Transverse colon (tissue), 4 donors: ENCODE data around the gene NECTIN2. TPM values are rescaled to one million over a fixed set of nuclear protein-coding genes. Genes with fewer than 3 reads are reported as not detected.
"Not testable (repeated sequence)": the region's sequence is repeated elsewhere in the genome, so short reads cannot be mapped to it uniquely, and the experiment has no call there.

Experiments used
- DNase-seq: peaks from one replicate; pipeline ENCODE4 v3.0.0-alpha.2; 2019
- H3K27ac ChIP-seq, 4 donors: fragments of 200-600 bp; sonication (generic); 2 replicates each; pipeline ENCODE4 v1.5.1; 2016 to 2018; ENCODE audit warnings: inconsistent platforms in 4 of 4
- H3K27me3 ChIP-seq: fragments of 200-600 bp; sonication (generic); 2 replicates; pipeline ENCODE4 v1.5.1; 2017; ENCODE audit warnings: inconsistent platforms
- H3K36me3 ChIP-seq, 4 donors: fragments of 200-600 bp; sonication (generic); 2 replicates each; pipeline ENCODE4 v1.5.1; 2017 to 2019; ENCODE audit warnings: inconsistent platforms in 4 of 4
- H3K4me1 ChIP-seq, 4 donors: fragments of 200-600 bp; sonication (generic); 2 replicates each; pipeline ENCODE4 v1.5.1; 2017 to 2020; ENCODE audit warnings: inconsistent platforms in 4 of 4
- H3K4me3 ChIP-seq, 4 donors: fragments of 200-600 bp; sonication (generic); 1 replicate in 1 of 4; 2 replicates in 3 of 4; pipeline versions ENCODE4 v1.5.1 to v1.6.1; 2017 to 2019; ENCODE audit warnings: inconsistent platforms in 4 of 4
- H3K9me3 ChIP-seq, 2 donors: fragments of 200-600 bp; sonication (generic); 2 replicates each; pipeline ENCODE4 v1.5.1; 2017 to 2019; ENCODE audit warnings: inconsistent platforms in 2 of 2
- CTCF ChIP-seq, 5 experiments: fragments of 200-600 bp in 3 of 5; fragments of 450-650 bp in 2 of 5; sonication (generic) in 3 of 5; IDR thresholded peaks; 1 replicate in 2 of 5; 2 replicates in 3 of 5; pipeline ENCODE4 v1.5.1; 2016 to 2017; ENCODE audit warnings: antibody characterized with exemption in 5 of 5, inconsistent platforms in 3 of 5, mild to moderate bottlenecking in 2 of 5, moderate library complexity in 1 of 5
- EP300 ChIP-seq: sonication (generic); formaldehyde crosslinking; IDR thresholded peaks from one replicate; pipeline ENCODE4 v1.6.1; 2017; ENCODE audit warnings: antibody characterized with exemption, low read depth
- POLR2A ChIP-seq: fragments of 450-650 bp; IDR thresholded peaks from one replicate; pipeline ENCODE4 v1.6.1; 2016; ENCODE audit warnings: antibody characterized with exemption, mild to moderate bottlenecking, moderate library complexity
- POLR2AphosphoS5 ChIP-seq, 3 donors: sonication (generic); formaldehyde crosslinking; IDR thresholded peaks; one replicate each; pipeline ENCODE4 v1.6.1; 2016; ENCODE audit warnings: antibody characterized with exemption in 3 of 3
- WGBS, 2 donors: methylation state at CpG; one replicate each; pipeline ENCODE4 v1.1.5; 2018; ENCODE audit warnings: low coverage in 1 of 2; 5-methylcytosine and 5-hydroxymethylcytosine counted together
- in situ Hi-C, 4 donors: fragments of 200-750 bp; cut with MboI; loops; one replicate each; pipeline versions ENCODE4 v1.15.0 to v1.15.1; 2017; ENCODE audit warnings: low sequenced_read_pairs in 3 of 4, low pct_ligation_motif_present in 1 of 4, low pct_unique_long_range_greater_than_20kb in 1 of 4
- intact Hi-C: fragments of 100-400 bp; cut with DNase I; formaldehyde crosslinking; loops from one replicate; pipeline ENCODE4 v1.15.1; 2023; ENCODE audit warnings: low total_unique reads
- total RNA-seq, 4 donors: library from RNA; depleted of rRNA; stranded (reverse); fragments of >200 nt; gene quantifications; one replicate each; pipeline ENCODE4 v1.1.0, GENCODE V29; 2016

NECTIN2 gene
- total RNA-seq, 4 donors from 2014 or later = 93.7 to 147 (median 125) TPM

- intact Hi-C loops (no loop called here), in situ Hi-C loops (no loop called here)
- Histone ChIP-seq H3K36me3 (no peaks in the 10 kb centered on the region), H3K27ac (no peak overlapping the region), H3K9me3 (no peaks in the 10 kb centered on the region), H3K27me3 (no peaks in the 10 kb centered on the region), H3K4me3 (no peak overlapping the region), H3K4me1 (peaks cover 0 to 11% (median 4%) of the 10 kb centered on the region in 4 donors)
- WGBS, 2 donors = 72% methylated on average over 4 of the region's 4 CpGs; no CpG with 5 or more reads in 1 of the 2 donors
- TF ChIP-seq POLR2AphosphoS5 (IDR thresholded peaks at IDR 0.05) (no peak), CTCF (IDR thresholded peaks at IDR 0.05) (no peak), POLR2A (no peak), EP300 (no peak)
- DNase-seq = no peak
Observed at GRCh38 chr19:44824761-44825160, 21.3 kb upstream of the NECTIN2 start.

- DNase-seq, in situ Hi-C loops, H3K27ac ChIP-seq, H3K9me3 ChIP-seq, intact Hi-C loops, H3K4me3 ChIP-seq, H3K4me1 ChIP-seq, H3K36me3 ChIP-seq: not testable (repeated sequence)
- 66% methylated on average over 6 of the region's 6 CpGs; no CpG with 5 or more reads in 1 of the 2 donors for WGBS, 2 donors
- H3K27me3 ChIP-seq = peaks cover 20% of the 10 kb centered on the region
Observed at GRCh38 chr19:44832875-44833274, 13.2 kb upstream of the NECTIN2 start.

GRCh38 chr19:44834399-44834798 lies 11.7 kb upstream of the NECTIN2 start:
- 60 to 79% methylated on average over 7 to 8 of the region's 8 CpGs for WGBS, 2 donors
- DNase-seq, intact Hi-C loops, H3K36me3 ChIP-seq, H3K4me3 ChIP-seq, H3K4me1 ChIP-seq, in situ Hi-C loops, H3K27ac ChIP-seq, H3K9me3 ChIP-seq: not testable (repeated sequence)
- H3K27me3 ChIP-seq = peaks cover 20% of the 10 kb centered on the region

GRCh38 chr19:44839276-44839675 lies 6.8 kb upstream of the NECTIN2 start:
- intact Hi-C loops = no loop called here

GRCh38 chr19:44840811-44841210 lies 5.3 kb upstream of the NECTIN2 start:
- WGBS, 2 donors = 40 to 75% methylated on average over 1 to 7 of the region's 7 CpGs
- DNase-seq = no peak
- Histone ChIP-seq H3K27ac (no peak overlapping the region), H3K36me3 (no peaks in the 10 kb centered on the region), H3K4me1 (peaks cover 6 to 17% (median 13%) of the 10 kb centered on the region in 4 donors), H3K4me3 (no peak overlapping the region), H3K9me3 (no peaks in the 10 kb centered on the region), H3K27me3 (no peaks in the 10 kb centered on the region)
- intact Hi-C loops (no loop called here), in situ Hi-C loops (loop anchor here in 2 of 4 donors (5.0 kb wide), 1 partner anchor 44 kb away; no protein-coding TSS in a partner anchor)
- TF ChIP-seq POLR2AphosphoS5 (IDR thresholded peaks at IDR 0.05) (no peak), POLR2A (no peak), EP300 (no peak), CTCF (IDR thresholded peaks at IDR 0.05) (no peak)

More at GRCh38 chr19:44839276-44839675, 6.8 kb upstream of the NECTIN2 start:
- Histone ChIP-seq H3K4me1 (peaks cover 0 to 1% (median under 1%) of the 10 kb centered on the region in 4 donors), H3K9me3 (no peaks in the 10 kb centered on the region), H3K27me3 (peaks cover 2% of the 10 kb centered on the region), H3K36me3 (no peaks in the 10 kb centered on the region), H3K27ac (no peak overlapping the region), H3K4me3 (no peak overlapping the region)
- no peak for TF ChIP-seq CTCF (IDR thresholded peaks at IDR 0.05)
- TF ChIP-seq POLR2A = no peak
- no peak for TF ChIP-seq POLR2AphosphoS5 (IDR thresholded peaks at IDR 0.05)
- no peak for DNase-seq
- in situ Hi-C loops = no loop called here
- 72% methylated on average over 2 of the region's 2 CpGs; no CpG with 5 or more reads in 1 of the 2 donors for WGBS, 2 donors
